HG03571 (cell line): Measurements from ENCODE around the gene PTPN13.

Experiments
- ATAC-seq: cut with Tn5 transposase; IDR thresholded peaks from one replicate; pipeline ENCODE4 v1.9.1; 2021; ENCODE audit not compliant: unreplicated experiment

The PTPN13 gene, protein sequence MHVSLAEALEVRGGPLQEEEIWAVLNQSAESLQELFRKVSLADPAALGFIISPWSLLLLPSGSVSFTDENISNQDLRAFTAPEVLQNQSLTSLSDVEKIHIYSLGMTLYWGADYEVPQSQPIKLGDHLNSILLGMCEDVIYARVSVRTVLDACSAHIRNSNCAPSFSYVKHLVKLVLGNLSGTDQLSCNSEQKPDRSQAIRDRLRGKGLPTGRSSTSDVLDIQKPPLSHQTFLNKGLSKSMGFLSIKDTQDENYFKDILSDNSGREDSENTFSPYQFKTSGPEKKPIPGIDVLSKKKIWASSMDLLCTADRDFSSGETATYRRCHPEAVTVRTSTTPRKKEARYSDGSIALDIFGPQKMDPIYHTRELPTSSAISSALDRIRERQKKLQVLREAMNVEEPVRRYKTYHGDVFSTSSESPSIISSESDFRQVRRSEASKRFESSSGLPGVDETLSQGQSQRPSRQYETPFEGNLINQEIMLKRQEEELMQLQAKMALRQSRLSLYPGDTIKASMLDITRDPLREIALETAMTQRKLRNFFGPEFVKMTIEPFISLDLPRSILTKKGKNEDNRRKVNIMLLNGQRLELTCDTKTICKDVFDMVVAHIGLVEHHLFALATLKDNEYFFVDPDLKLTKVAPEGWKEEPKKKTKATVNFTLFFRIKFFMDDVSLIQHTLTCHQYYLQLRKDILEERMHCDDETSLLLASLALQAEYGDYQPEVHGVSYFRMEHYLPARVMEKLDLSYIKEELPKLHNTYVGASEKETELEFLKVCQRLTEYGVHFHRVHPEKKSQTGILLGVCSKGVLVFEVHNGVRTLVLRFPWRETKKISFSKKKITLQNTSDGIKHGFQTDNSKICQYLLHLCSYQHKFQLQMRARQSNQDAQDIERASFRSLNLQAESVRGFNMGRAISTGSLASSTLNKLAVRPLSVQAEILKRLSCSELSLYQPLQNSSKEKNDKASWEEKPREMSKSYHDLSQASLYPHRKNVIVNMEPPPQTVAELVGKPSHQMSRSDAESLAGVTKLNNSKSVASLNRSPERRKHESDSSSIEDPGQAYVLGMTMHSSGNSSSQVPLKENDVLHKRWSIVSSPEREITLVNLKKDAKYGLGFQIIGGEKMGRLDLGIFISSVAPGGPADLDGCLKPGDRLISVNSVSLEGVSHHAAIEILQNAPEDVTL (N-terminal part only)

GRCh38 chr4:86593688-86594558, at the start of gene PTPN13:
PTPN13 (plus strand) TSS chr4:86594315; CDS start chr4:86635257, 40,942 bp downstream.
- ATAC-seq: peak; percentile 94

DNA sequence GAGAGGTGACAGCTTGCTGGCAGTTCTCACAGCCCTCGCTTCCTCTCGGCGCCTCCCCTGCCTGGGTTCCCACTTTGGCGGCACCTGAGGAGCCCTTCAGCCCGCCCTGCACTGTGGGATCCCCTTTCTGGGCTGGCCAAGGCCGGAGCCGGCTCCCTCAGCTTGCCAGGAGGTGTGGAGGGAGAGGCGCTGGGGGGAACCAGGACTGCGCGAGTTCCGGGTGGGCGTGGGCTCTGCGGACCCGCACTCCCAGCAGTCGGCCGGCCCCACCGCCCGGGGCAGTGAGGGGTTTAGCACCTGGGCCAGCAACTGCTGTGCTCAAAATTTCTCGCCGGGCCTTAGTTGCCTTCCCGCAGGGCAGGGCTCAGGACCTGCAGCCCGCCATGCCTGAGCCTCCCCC, 47.0 kb upstream of the PTPN13 start:
- no peak for ATAC-seq

- ATAC-seq: no peak
These were observed 44.8 kb upstream of the PTPN13 start for GRCh38 chr4:86549163-86549788.

DNA sequence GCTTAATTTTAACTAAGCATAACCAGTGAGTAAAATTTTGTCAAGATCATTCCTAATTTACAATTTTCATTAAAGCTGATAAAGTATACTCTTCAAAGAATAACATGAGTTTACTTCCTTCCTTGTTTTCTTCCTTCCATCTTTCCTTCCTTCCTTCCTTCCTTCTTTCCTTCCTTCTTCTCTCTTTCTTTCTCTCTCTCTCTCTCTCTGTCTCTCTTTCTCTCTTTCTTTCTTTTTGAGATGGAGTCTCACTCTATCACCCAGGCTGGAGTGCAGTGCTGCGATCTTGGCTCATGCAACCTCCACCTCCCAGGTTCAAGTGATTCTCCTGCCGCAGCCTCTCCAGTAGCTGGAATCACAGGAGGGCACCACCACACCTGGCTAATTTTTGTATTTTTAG, 42.7 kb upstream of the PTPN13 start:
- ATAC-seq: no peak

DNA sequence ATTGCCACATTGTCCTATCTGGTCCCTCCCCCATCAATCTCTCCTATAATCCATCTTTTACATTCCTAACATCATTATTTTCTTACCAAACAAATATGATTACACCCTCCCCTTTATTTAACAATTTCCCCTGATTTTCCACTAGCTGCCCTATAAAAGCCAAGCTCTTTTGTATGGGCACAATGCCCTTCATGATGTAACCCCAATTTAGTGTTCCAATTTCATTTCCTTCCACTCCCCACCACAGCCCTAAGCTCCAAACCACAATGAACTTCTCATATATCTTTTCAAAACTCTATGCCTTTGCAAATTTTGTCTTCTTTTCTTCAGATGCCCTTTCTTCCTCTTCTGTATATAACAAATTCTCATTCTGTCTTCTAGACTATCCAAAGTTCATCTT, 39.5 kb upstream of the PTPN13 start:
- no peak for ATAC-seq

DNA sequence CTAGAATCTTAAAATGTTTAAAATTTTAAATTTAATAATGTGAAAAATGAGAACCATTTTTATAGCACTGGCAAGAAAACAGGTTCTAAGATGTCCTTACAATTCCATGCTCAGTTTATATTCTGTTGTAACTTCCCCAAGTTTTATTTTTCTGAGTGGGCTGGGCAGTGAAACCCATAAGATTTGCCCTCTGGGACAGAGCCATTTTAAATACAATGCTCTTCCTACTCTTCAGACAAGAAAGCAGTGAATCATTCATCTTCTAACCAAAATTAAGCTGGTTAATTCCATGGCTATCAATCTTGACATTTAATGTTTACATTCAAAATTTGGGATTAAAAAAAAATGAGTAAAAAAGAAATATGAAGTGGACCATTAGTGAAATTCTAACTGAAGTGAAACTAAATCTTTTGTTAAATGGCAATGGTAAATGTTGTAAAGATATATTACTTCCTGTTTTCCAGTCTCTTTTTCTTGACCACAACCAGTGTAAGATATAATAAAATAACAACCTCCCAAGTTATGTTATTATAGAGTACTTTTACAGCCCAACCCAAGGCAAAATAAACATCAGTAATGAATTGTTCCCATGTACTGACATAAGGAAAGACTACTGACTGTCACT, 37.2 kb upstream of the PTPN13 start:
- ATAC-seq: peak; percentile 20

- ATAC-seq: peak; percentile 93
These were observed 36.6 kb upstream of the PTPN13 start for GRCh38 chr4:86557526-86557925.

- ATAC-seq: no peak
These were observed 35.9 kb upstream of the PTPN13 start for GRCh38 chr4:86558258-86558657.

DNA sequence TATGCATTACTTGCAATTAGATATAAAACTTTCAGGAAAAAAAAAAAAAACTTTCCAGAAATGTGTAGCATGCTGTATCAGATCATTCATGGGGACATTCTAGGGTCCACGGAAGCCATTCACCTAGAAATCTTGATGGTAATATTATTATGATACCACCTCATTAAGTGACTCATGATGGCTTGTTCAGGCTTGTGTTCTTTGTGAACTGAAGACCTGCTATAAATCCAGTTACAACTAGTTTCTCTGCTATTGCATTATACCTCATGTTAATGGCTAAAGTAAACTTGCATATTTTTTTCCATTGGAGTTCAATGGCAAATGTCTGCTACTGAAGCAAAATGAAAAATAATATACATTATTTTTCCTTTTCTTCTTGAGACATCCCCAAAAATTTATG, 35.3 kb upstream of the PTPN13 start:
- no peak for ATAC-seq

- ATAC-seq: no peak
These were observed 33.7 kb upstream of the PTPN13 start for GRCh38 chr4:86560447-86560846.

- ATAC-seq: no peak
These were observed 32.9 kb upstream of the PTPN13 start for GRCh38 chr4:86561256-86561655.

DNA sequence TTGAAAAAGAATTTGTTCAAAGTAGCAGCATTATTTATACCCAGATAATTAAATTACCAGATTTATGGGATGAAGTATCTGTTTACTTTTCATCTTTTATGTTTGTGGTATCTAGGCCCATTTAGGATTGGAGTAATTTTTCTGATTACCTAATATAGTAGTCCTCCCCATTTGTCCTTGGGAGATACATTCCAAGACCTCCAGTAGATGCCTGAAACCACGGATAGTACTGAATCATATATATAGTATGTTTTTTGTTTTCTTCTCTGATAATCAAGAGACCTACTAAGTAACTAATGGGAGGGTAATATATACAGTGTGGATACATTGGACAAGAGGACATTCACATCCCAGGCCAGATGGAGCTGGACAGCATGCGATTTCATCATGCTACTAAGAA, 30.7 kb upstream of the PTPN13 start:
- ATAC-seq: no peak

- ATAC-seq: no peak
These were observed 29.3 kb upstream of the PTPN13 start for GRCh38 chr4:86564795-86565194.

DNA sequence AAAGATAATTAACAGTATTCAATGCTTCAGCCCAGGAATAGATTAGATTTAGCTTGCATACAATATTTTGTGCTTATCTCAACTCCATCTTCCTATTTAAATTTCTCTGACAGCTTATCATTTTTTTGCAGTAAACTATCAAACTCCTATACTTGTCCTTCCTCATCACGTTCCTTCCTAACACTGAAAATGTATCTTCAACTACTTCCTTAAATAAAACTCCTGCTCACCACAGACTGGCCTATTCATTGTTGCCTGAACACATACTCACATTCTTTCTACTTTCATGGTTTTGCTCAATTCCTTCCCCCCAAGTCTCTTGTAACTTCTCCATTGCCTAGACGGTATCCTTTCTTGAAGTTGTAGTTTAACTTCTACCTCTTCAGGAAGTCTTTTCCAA, 28.5 kb upstream of the PTPN13 start:
- ATAC-seq: no peak

DNA sequence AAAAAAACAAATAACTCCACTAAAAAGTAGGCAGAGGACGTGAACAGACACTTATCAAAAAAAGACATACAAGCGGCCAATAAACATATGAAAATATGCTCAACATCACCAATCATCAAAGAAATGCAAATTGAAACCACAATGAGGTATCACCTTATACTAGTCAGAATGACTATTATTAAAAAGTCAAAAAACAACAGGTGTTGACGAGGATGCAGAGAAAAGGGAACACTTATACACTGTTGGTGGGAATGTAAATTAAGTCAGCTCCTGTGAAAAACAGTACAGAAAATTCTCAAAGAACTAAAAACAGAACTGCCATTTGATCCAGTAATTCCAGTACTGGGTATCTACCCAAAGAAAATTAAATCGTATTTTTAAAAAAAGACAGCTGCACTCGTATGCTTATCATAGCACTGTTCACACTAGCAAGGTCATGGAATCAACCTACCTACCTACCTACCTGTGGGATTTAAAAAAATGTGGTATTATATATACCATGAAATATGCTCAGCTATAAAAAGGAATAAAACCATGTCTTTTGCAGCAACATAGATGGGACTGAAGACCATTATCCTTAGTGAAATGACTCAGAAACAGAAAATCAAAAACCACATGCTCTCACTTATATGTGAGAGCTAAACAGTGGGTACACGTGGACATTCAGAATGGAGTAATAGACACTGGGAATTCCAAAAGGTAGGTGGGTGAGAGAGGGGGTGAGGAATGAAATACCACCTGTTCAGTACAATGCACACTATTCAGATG, 24.8 kb upstream of the PTPN13 start:
- ATAC-seq: no peak

GRCh38 chr4:86579941-86580340, 14.2 kb upstream of the PTPN13 start:
- no peak for ATAC-seq

GRCh38 chr4:86582410-86582809, 11.7 kb upstream of the PTPN13 start:
- no peak for ATAC-seq

DNA sequence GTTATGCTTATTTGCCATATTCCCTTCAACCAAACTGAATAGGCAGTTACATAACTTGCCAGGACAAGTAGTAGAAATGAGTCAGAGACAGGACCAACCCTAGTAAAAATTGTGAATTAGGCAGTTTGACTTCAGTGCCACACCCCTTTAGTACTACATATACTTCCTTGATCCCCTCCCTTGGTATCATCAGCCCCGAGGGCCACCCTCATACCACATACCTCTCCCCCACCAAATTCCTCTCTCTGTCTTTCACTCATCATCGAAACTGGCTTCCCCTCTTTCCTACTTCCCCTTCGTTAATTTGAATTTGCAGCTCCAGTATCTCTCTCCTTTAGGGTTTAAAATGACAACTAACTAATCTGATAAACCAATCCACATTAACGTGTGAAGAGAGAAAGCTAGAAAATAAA, 7.9 kb upstream of the PTPN13 start:
- ATAC-seq: no peak
